ENCODE measurements around the gene SCRN1. TPM values are rescaled to one million over a fixed set of nuclear protein-coding genes. Genes with fewer than 3 reads are reported as not detected.
"Not testable (repeated sequence)": the region's sequence is repeated elsewhere in the genome, so short reads cannot be mapped to it uniquely, and the experiment has no call there.

The SCRN1 gene
- total RNA-seq, 2 experiments from 2014 or later = 3.8 to 4.4 TPM

DNA sequence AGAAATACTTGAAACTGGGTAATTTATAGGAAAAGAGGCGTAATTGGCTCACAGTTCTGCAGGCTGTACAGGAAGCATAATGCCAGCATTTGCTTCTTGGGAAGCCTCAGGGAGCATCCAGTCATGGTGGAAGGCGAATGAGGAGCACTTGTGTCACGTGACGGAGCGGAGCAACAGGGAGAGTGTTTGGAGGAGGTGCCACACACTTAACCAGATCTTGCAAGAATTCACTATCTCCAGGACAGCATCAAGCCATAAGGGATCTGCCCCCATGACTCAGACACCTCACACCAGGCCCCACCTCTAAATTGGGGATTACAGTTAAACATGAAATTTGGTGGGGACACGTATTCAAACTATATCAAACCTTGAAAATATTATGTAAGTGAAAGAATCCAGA is 94.0 kb downstream of the SCRN1 start:
- ChIA-PET POLR2A (no interaction called here), CTCF (no interaction called here)
- Mint-ChIP-seq H3K4me1 (no peaks in the 10 kb centered on the region), H3K9me3 (ENCODE audit: low read depth) (no peaks in the 10 kb centered on the region), H3K36me3 (ENCODE audit: low read depth) (no peaks in the 10 kb centered on the region), H3K27me3 (peaks cover 8% of the 10 kb centered on the region), H3K4me3 (no peak overlapping the region), H3K27ac (no peak overlapping the region)
- ATAC-seq (no peak), DNase-seq (no peak)
- intact Hi-C loops (cut with DNase I, micrococcal nuclease) = no loop called here

DNA sequence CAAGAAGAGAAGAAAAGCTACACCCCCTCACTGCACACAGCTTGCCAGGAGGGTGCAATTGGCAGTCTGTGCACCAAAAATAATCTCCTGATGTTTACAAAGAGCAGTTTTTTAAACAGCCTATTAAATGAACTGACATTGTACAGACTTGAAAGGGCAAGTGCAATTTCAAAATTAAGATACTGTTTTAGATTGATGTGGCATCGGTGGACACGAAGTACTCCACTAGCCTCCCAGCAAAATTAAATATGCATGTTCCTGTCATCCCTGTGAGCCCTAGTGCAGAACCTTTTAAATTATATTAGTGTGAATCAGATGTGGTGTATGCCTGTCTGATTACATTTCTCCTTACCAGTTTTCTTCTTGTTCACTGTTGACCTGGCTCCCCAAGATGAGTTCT is 95.3 kb downstream of the SCRN1 start:
- H3K27ac Mint-ChIP-seq = no peak overlapping the region
- no peaks in the 10 kb centered on the region for H3K9me3 Mint-ChIP-seq (ENCODE audit: low read depth)
- no peaks in the 10 kb centered on the region for H3K4me1 Mint-ChIP-seq
- no peak for ATAC-seq
- no peak for DNase-seq
- intact Hi-C loops (cut with DNase I, micrococcal nuclease) = no loop called here
- ChIA-PET POLR2A (no interaction called here), CTCF (no interaction called here)
- no peak overlapping the region for H3K4me3 Mint-ChIP-seq
- H3K36me3 Mint-ChIP-seq (ENCODE audit: low read depth) = no peaks in the 10 kb centered on the region
- H3K27me3 Mint-ChIP-seq = peaks cover 8% of the 10 kb centered on the region

DNA sequence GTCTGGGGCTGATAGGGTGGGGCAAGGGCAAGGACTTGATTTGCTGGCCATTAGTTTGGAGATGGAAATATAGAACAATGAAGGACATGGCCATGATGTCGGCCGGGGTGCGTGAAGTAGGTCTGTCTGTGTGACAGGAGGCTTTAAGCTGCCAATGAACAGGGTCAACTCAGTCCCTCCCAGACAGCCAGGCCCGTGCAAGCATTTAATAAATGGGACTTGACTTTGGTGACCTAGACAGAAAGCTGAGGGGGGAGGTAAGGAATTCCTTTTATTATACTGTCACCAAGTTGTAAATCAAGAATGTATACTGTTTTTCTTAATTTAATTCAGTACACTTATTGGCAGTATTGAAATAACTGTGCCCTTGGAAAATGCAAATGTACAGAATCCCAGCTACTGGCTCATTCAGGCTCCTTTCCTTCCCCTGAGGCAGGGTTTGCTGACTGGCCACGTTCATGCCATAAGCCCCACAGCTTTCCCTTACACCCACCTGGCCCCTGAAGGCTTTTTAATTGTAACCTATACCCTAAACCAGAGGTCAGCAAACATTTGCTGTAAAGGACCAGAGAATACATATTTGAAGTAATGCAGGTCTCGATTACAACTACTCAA is 96.1 kb downstream of the SCRN1 start:
- H3K9me3 Mint-ChIP-seq (ENCODE audit: low read depth) = no peaks in the 10 kb centered on the region
- CTCF ChIA-PET = no interaction called here
- ATAC-seq = no peak
- H3K4me1 Mint-ChIP-seq = no peaks in the 10 kb centered on the region
- H3K36me3 Mint-ChIP-seq (ENCODE audit: low read depth) = no peaks in the 10 kb centered on the region
- POLR2A ChIA-PET = no interaction called here
- DNase-seq = no peak
- peaks cover 6% of the 10 kb centered on the region for H3K27me3 Mint-ChIP-seq
- intact Hi-C loops (cut with DNase I, micrococcal nuclease) = no loop called here
- no peak overlapping the region for H3K4me3 Mint-ChIP-seq
- H3K27ac Mint-ChIP-seq = no peak overlapping the region

DNA sequence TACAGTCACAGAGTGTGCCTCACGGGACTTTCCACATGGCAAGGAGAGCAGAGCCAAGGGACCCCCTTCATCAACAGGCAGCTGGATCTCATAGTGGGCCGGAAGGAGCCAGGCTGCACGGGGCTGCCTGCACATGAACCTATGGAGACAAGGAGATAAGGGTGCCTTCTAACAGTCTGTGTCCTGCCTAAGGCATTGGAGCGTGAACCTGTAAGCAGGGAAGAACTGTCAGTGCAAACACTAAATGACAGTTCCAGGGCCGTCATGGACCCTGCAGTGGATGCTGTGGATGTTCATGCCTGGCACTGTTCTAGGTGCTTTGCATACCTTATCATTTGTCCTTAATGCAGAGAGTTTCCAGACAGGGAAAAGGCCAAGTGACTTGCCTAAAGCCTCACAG is 97.4 kb downstream of the SCRN1 start:
- H3K36me3 Mint-ChIP-seq (ENCODE audit: low read depth) = no peaks in the 10 kb centered on the region
- ATAC-seq (no peak), DNase-seq (no peak)
- no peaks in the 10 kb centered on the region for H3K9me3 Mint-ChIP-seq (ENCODE audit: low read depth)
- intact Hi-C loops (cut with DNase I, micrococcal nuclease) = no loop called here
- H3K27ac Mint-ChIP-seq = no peak overlapping the region
- H3K27me3 Mint-ChIP-seq = no peaks in the 10 kb centered on the region
- ChIA-PET POLR2A (no interaction called here), CTCF (no interaction called here)
- H3K4me3 Mint-ChIP-seq = no peak overlapping the region
- no peaks in the 10 kb centered on the region for H3K4me1 Mint-ChIP-seq

DNA sequence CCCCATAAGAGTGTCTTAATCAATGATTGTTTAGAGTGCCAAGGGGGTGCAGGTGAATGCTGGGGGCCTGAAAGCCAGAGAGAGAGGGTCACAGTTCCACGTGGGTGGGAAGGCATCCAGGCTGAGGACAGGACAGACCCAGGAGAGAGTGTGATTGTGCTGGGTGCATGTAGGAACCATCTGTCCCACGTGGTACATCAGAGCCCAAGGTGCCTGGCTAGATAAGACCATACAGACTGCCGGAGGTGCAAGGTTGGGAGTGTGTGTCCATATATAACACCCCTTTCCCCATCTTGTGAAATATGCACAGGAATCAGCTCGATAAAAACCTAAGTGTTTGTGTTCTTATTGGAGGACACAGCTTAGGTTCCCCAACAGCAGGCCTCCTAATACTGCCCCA is 97.8 kb downstream of the SCRN1 start:
- Mint-ChIP-seq H3K4me3 (no peak overlapping the region), H3K27ac (no peak overlapping the region), H3K36me3 (ENCODE audit: low read depth) (no peaks in the 10 kb centered on the region), H3K27me3 (no peaks in the 10 kb centered on the region), H3K9me3 (ENCODE audit: low read depth) (no peaks in the 10 kb centered on the region), H3K4me1 (no peaks in the 10 kb centered on the region)
- intact Hi-C loops (cut with DNase I, micrococcal nuclease) = no loop called here
- no peak for DNase-seq
- POLR2A ChIA-PET = no interaction called here
- ATAC-seq = no peak
- CTCF ChIA-PET = no interaction called here

- H3K27ac Mint-ChIP-seq; H3K4me3 Mint-ChIP-seq; CTCF ChIA-PET; intact Hi-C loops (cut with DNase I, micrococcal nuclease); H3K27me3 Mint-ChIP-seq; POLR2A ChIA-PET; H3K36me3 Mint-ChIP-seq (ENCODE audit: low read depth); H3K9me3 Mint-ChIP-seq (ENCODE audit: low read depth); ATAC-seq; DNase-seq; H3K4me1 Mint-ChIP-seq: not testable (repeated sequence)
Measured at GRCh38 chr7:29890786-29891185, 98.8 kb downstream of the SCRN1 start.

- no peaks in the 10 kb centered on the region for H3K9me3 Mint-ChIP-seq (ENCODE audit: low read depth)
- H3K27me3 Mint-ChIP-seq = no peaks in the 10 kb centered on the region
- ATAC-seq (no peak), DNase-seq (no peak)
- POLR2A ChIA-PET = no interaction called here
- CTCF ChIA-PET = no interaction called here
- intact Hi-C loops (cut with DNase I, micrococcal nuclease) = no loop called here
- H3K4me3 Mint-ChIP-seq = no peak overlapping the region
- no peaks in the 10 kb centered on the region for H3K36me3 Mint-ChIP-seq (ENCODE audit: low read depth)
- no peaks in the 10 kb centered on the region for H3K4me1 Mint-ChIP-seq
- H3K27ac Mint-ChIP-seq = no peak overlapping the region
Measured at GRCh38 chr7:29890251-29890650, 99.3 kb downstream of the SCRN1 start.

GRCh38 chr7:29889288-29889687 is 100.3 kb downstream of the SCRN1 start:
- CTCF ChIA-PET = no interaction called here
- no peak overlapping the region for H3K4me3 Mint-ChIP-seq
- intact Hi-C loops (cut with DNase I, micrococcal nuclease) = no loop called here
- DNase-seq (no peak), ATAC-seq (no peak)
- POLR2A ChIA-PET = no interaction called here
- no peaks in the 10 kb centered on the region for H3K27me3 Mint-ChIP-seq
- no peaks in the 10 kb centered on the region for H3K9me3 Mint-ChIP-seq (ENCODE audit: low read depth)
- no peaks in the 10 kb centered on the region for H3K4me1 Mint-ChIP-seq
- no peak overlapping the region for H3K27ac Mint-ChIP-seq
- no peaks in the 10 kb centered on the region for H3K36me3 Mint-ChIP-seq (ENCODE audit: low read depth)

DNA sequence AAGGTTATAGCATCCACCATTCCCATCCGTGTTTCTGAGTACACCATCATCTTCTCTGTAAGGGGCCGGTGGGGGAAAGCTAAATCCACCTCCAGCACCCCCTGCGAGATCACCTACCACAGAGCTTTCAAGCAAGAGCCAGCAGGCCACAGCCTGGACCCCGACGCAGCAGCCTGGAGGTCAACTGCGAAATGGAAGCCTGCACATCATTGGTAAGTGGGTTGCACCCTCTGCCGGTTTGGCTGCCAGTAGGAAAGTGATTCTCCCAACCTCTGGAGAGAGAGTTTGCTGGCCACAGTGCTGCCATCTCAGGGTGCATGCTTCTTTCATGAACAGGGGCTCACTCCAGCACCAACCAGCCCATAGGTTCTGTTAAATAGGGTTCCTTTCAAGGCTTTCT is 101.6 kb downstream of the SCRN1 start:
- intact Hi-C loops (cut with DNase I, micrococcal nuclease) = no loop called here
- H3K9me3 Mint-ChIP-seq (ENCODE audit: low read depth) = no peaks in the 10 kb centered on the region
- H3K27me3 Mint-ChIP-seq = no peaks in the 10 kb centered on the region
- ChIA-PET CTCF (interaction anchor here (0.7 kb wide), 2 partner anchors 351 to 668 kb away, joined by 3 read pairs; no protein-coding TSS in a partner anchor), POLR2A (no interaction called here)
- no peaks in the 10 kb centered on the region for H3K36me3 Mint-ChIP-seq (ENCODE audit: low read depth)
- peaks cover 5% of the 10 kb centered on the region for H3K4me1 Mint-ChIP-seq
- H3K27ac Mint-ChIP-seq = no peak overlapping the region
- no peak overlapping the region for H3K4me3 Mint-ChIP-seq
- DNase-seq = no peak
- no peak for ATAC-seq

GRCh38 chr7:29886827-29887226 is 102.8 kb downstream of the SCRN1 start:
- Mint-ChIP-seq H3K27me3 (no peaks in the 10 kb centered on the region), H3K4me1 (peaks cover 8% of the 10 kb centered on the region), H3K36me3 (ENCODE audit: low read depth) (no peaks in the 10 kb centered on the region), H3K27ac (no peak overlapping the region), H3K9me3 (ENCODE audit: low read depth) (no peaks in the 10 kb centered on the region), H3K4me3 (no peak overlapping the region)
- intact Hi-C loops (cut with DNase I, micrococcal nuclease) = no loop called here
- POLR2A ChIA-PET = no interaction called here
- ATAC-seq = no peak
- DNase-seq = no peak
- CTCF ChIA-PET = interaction anchor here (0.6 kb wide), 1 partner anchor 1082 kb away, joined by 4 read pairs; no protein-coding TSS in a partner anchor

DNA sequence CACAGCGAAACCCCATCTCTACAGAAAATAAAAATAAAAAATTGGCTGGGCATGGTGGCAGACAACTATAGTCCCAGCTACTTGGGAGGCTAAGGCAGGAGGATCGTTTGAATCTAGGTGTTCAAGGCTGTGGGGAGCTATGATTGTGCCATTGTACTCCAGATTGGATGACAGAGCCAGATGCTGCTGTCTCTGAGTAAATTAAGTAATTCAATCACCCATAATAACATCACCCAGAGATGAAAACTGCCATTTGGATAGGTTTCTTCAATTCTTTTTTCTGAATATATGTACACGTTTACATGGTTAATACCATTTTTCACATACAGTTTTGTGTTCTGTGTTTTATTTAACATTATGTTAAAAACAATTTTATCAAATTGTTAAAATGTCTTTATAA is 104.0 kb downstream of the SCRN1 start:
- no peaks in the 10 kb centered on the region for H3K36me3 Mint-ChIP-seq (ENCODE audit: low read depth)
- peaks cover 8% of the 10 kb centered on the region for H3K4me1 Mint-ChIP-seq
- POLR2A ChIA-PET = no interaction called here
- no peak overlapping the region for H3K4me3 Mint-ChIP-seq
- H3K27me3 Mint-ChIP-seq = no peaks in the 10 kb centered on the region
- H3K27ac Mint-ChIP-seq = no peak overlapping the region
- DNase-seq = no peak
- CTCF ChIA-PET = interaction anchor here (1.2 kb wide), 1 partner anchor 95 kb away, joined by 3 read pairs; no protein-coding TSS in a partner anchor
- ATAC-seq = no peak
- intact Hi-C loops (cut with DNase I, micrococcal nuclease) = no loop called here
- H3K9me3 Mint-ChIP-seq (ENCODE audit: low read depth) = no peaks in the 10 kb centered on the region

DNA sequence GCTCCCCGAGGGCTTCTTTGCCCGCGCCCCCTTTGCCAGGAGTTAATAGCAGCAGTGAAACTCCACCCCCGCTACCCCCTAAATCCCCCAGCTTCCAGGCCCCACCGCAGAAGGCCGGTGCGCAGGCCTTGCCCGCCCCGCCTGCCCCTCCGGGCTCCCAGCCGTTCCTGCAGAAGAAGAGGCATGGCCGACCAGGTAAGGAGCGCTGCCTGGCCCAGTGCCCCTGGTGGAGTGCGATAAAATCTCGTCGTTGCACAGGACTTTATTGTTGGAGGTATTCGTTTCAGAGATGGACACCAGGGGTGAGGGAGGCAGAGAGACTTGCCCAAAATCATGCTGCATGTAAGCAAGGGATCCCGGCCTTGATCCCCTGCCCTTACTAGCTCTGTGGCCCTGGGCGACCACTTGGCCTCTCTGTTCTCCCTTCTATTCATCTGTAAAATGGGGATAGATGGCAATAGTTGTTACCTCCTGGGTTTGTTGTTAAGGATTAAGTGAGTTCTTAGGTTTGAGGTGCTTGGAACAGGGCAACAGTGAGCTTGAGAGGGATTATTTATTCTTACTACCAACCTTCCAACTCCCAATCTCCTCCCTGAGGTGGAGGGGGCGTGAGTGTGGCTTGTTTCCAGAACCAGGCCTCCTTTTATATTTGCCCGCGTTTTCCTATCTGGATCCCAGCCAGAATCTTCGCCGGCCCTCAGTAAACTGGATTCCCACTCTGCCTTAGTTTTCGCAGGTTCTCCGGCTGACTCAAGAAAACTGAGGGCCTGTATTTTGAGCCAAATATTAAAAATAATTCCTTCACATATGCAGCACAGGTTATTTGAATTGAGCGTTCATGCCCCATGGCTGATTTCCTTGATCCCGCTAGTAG is 105.0 kb downstream of the SCRN1 start:
- no peaks in the 10 kb centered on the region for H3K9me3 Mint-ChIP-seq (ENCODE audit: low read depth)
- DNase-seq (peak; percentile 18), ATAC-seq (no peak)
- H3K4me3 Mint-ChIP-seq = no peak overlapping the region
- intact Hi-C loops (cut with DNase I, micrococcal nuclease) = no loop called here
- CTCF ChIA-PET = no interaction called here
- H3K36me3 Mint-ChIP-seq (ENCODE audit: low read depth) = no peaks in the 10 kb centered on the region
- POLR2A ChIA-PET = no interaction called here
- peaks cover 8% of the 10 kb centered on the region for H3K4me1 Mint-ChIP-seq
- H3K27ac Mint-ChIP-seq = no peak overlapping the region
- H3K27me3 Mint-ChIP-seq = no peaks in the 10 kb centered on the region
